Stimulated activated CD4-positive, alpha-beta T cell treated with anti-CD3 and anti-CD28 coated beads, Interleukin-1b, Interleukin-23, amount 100 ng/mL, for 24 hours (primary cell): Measurements from ENCODE around the gene IFT122.
A peak's percentile ranks its signal among the peaks of the same experiment; 100 is the strongest.
"Not testable (repeated sequence)": the region's sequence is repeated elsewhere in the genome, so short reads cannot be mapped to it uniquely, and the experiment has no call there.

Source experiments
- DNase-seq, 4 experiments: peaks; one replicate each; pipeline ENCODE4 v3.0.0-alpha.2; 2020; ENCODE audit warnings: low read depth in 4 of 4, low spot score in 1 of 4

The IFT122 gene, protein sequence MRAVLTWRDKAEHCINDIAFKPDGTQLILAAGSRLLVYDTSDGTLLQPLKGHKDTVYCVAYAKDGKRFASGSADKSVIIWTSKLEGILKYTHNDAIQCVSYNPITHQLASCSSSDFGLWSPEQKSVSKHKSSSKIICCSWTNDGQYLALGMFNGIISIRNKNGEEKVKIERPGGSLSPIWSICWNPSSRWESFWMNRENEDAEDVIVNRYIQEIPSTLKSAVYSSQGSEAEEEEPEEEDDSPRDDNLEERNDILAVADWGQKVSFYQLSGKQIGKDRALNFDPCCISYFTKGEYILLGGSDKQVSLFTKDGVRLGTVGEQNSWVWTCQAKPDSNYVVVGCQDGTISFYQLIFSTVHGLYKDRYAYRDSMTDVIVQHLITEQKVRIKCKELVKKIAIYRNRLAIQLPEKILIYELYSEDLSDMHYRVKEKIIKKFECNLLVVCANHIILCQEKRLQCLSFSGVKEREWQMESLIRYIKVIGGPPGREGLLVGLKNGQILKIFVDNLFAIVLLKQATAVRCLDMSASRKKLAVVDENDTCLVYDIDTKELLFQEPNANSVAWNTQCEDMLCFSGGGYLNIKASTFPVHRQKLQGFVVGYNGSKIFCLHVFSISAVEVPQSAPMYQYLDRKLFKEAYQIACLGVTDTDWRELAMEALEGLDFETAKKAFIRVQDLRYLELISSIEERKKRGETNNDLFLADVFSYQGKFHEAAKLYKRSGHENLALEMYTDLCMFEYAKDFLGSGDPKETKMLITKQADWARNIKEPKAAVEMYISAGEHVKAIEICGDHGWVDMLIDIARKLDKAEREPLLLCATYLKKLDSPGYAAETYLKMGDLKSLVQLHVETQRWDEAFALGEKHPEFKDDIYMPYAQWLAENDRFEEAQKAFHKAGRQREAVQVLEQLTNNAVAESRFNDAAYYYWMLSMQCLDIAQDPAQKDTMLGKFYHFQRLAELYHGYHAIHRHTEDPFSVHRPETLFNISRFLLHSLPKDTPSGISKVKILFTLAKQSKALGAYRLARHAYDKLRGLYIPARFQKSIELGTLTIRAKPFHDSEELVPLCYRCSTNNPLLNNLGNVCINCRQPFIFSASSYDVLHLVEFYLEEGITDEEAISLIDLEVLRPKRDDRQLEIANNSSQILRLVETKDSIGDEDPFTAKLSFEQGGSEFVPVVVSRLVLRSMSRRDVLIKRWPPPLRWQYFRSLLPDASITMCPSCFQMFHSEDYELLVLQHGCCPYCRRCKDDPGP

DNA sequence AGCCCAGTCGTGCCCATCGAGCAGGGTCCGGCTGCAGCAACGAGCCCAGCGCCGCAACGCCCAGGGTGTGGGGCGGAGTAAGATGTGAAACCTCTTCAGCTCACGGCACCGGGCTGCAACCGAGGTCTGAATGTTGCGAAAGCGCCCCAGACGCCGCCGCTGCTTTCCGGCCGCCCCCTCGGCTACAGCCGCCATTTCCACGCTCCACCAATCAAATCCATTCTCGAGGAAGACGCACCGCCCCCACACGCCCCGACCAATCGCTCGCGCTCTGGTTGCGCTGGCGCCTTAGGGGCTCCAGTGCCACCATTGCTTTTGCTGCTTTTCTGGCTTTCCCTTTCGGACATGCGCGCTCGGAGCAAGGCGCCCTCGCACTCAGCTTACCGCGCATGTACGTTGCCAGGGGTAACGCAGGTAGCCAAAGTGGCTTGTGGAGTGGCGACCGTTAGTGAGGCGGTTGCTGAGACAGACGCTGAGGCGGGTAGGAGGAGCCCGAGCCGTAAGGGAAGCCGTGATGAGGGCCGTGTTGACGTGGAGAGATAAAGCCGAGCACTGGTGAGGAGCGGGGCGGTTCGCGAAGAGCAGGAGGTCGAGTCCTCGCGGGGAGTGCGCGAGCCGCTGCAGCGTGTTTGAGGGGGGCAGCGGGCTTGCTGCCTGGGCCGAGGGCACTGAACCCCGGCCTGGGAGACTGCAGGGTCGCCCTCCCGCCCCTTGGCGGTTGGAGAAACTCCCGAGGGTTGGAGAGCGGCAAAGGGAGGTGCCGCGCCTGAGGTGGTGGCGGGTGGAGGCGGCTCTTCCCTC, at the start of gene IFT122, which contains the start of gene MBD4:
Gene IFT122, plus strand, starts transcription at position 408 of the 801 bp plus-strand sequence. Its CDS starts 107 bp downstream, at position 515.
Gene MBD4, minus strand, starts transcription at position 132 of the 801 bp plus-strand sequence. Its CDS starts 115 bp downstream, at position 17.
- DNase-seq = peak; percentile 91 to 96 (median 96)

DNA sequence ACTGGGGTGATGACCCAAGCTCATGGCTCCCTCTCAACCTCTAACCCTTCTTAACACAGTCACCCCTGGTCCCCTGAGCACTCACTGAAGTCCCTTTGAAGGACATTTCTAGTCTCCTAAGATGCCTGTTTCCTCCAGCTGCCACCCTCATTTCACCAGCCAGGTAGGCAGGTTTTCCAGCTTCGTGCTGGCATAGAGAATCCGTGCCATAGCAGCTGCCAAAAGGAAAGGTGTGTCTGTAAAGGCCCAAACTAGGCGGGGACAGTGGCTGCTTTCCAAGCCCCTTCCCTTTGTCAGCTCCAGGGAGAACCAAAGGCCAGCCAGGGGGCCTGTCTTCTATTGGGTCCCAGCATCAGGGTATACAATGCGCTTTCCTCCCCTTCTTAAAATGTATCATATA, 48.4 kb upstream of the IFT122 start:
- not testable (repeated sequence) for DNase-seq

DNA sequence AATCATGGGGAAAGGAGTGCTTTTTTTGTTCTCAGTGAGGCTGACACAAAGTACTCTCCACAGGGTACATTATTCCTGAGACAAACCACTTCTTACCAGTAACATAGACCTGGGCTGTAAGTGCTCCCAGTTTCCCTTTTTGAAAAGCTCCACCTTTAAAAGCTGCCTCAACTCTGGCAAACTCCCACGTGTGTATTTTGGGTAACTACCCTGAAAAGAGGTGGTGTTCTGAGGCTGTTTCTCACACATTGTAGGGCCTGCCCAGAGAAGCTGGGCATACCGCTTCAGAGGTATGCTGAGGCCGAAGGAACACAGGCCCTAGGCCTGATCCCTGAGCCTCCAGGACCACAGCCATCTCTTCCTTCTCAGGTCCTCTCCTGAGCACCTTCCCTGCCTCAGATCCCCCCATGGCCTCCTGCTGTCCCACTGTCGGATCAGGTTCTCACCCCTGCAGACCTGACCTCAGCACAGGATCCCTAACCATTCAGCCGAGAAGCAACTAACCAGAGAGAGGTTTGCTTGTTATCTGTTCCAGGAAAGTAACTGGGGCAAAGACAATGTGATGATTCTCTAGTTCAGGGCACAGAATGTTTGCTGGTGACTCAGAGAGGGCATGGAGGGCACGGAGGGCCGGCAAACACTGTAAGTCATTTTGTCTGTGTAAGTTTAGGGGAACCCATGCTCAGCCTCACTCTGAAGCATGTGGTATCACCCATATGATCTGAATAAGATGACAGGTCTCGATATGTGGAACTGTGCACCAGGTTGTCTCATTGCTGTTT, 47.7 kb upstream of the IFT122 start:
- DNase-seq = not testable (repeated sequence)

DNA sequence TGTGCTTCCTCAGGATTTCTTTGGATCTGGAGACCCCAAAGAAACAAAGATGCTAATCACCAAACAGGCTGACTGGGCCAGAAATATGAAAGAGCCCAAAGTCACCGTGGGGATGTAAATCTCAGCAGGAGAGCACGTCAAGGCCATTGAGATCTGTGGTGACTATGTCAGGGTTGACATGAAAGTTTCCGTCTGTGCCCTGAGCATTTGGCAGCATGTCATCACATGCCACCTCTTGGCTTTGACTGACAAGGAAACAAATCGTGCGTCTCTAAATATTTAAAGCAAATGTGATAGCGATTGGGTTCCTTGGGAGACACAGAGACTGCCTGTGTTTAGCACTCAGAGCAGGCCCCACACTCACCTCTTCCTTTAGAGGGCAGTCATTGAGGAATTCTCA, 46.8 kb upstream of the IFT122 start:
- DNase-seq = no peak

DNA sequence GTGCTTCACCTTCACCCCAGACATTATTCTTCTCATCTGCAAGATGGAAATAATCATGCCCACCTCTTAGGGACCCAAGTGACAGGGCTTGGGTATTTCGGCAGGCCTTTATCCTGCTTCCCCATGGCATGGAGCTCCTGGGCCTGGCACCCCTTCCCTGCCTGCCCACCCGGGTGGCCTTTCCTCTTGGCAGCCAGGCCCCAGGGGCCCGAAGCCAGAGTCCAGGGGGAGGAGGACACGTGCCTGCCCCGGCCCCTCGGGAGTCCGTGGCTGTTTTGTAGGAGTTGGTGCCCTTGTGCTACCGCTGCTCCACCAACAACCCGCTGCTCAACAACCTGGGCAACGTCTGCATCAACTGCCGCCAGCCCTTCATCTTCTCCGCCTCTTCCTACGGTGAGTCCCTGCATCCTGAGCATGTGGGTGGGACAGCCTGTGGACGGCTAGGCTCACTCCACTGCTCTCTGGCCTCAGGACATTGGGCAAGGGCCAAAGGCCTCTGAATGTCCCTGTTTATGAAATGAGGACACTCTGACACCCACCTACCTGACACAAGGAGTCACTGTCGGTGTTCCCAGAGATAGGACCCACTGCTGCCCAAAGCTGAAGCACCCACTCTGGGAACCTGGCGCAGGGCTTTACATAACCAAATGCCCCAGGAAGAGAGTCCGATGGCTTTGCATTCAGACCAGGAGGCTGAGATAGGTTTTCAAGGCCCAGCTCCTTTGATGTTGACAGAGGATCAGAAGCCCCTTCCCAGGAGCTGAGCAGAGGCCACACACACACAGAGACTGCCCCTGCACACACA, 46.1 kb upstream of the IFT122 start:
- DNase-seq = not testable (repeated sequence)

DNA sequence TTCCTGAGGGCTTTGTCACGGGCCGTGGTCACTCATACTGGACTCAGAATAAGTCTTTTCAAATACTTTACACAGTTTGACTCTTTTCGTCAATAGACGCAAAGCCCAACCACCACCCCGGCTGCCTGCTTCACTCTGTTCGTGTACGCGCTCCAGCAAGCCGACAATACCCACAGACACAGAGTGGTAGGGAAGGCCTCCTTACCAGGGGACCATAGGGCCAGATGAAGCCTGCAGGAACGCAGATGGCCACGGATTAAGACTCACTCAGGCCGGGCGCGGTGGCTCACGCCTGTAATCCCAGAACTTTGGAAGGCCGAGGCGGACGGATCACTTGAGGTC, 41.2 kb upstream of the IFT122 start:
- DNase-seq = no peak

DNA sequence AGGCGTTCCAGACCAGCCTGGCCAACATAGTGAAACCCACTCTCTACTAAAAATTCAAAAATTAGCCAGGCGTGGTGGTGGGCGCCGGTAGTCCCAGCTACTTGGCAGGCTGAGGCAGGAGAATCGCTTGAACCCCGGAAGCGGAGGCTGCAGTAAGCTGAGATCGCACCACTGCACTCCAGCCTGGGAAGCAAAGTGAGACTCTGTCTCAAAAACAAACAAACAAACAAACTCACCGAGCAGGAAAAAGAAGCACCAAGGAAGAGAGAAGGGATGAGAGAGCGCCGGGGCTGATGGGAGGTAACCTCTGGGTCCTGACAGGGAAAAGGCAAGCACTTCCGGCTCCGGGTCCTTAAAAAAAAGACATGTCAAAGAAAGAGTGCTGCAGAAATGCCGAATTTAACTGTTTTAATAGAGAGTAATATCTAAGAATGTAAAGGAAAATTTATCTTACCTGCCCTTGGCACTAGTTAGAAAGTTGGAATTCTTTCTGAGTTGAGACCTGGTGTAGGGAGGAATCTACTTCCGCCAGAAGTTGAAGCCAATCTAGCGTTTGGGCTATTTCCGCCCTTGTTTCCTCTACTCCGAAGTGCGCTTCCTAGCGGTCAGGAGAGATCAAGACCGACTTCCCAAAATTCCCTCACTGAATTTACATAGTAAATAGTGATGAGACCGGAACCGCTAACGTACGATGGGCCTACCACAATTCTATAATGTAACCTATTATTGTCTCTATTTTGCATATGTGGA, 40.7 kb upstream of the IFT122 start:
- peak; percentile 42 to 54 (median 46) for DNase-seq

DNA sequence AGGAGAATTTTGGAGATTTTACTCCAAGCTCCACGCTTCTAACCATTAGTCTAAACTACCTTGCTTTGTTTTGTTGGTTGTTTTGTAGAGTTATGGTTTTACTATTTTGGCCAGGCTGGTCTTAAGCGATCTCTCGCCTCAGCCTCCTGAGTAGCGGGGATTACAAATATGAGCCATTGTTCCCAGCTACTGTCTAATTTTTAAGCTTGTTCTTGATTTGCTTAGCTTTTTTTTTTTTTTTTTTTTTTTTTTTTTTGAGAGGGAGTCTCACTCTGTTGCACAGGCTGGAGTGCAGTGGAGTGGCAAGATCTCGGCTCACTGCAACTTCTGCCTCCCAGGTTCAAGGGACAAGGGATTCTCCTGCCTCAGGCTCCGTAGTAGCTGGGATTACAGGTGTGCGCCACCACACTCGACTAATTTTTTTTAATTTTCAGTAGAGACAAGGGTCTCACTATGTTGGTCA, 40.1 kb upstream of the IFT122 start:
- no peak for DNase-seq

DNA sequence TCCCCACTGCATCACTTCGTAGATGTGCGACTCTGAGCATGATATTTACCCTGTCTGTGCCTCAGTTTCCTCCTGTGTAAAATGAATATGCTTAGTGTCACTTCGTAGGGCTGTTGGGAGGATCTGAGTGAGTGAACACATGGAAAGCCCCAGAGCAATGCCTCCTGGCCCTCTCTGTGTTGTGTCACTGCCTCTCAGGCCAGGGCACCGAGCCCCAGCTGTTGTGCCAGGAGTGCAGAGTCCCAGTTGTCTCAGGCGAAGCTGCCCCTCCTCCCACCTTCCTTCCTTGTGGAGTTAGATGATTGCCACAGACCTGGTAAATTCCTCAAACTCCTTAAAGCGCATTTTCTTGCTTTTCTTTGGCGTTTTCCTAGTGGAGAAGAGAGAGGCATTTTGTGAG, 37.8 kb upstream of the IFT122 start:
- DNase-seq = no peak

DNA sequence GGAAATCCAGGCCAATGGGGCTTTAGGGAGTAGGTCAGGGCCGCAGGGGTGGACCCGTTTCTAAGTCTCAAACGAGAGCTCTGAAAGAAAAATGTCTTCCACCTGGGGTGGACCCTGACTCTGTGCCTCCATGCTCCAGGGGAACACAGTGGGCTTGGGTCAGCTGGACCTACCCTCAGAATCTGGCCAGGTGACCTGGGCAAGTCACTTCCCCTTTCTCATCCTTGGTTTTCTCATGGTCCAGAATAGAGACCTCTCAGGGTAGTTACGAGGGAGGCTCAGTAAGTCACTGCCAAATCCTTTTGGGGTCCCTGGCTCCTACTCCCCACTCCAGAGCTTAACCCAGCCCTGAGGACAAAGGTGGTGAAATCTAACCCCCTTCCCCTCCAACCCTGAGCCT, 37.4 kb upstream of the IFT122 start:
- no peak for DNase-seq

DNA sequence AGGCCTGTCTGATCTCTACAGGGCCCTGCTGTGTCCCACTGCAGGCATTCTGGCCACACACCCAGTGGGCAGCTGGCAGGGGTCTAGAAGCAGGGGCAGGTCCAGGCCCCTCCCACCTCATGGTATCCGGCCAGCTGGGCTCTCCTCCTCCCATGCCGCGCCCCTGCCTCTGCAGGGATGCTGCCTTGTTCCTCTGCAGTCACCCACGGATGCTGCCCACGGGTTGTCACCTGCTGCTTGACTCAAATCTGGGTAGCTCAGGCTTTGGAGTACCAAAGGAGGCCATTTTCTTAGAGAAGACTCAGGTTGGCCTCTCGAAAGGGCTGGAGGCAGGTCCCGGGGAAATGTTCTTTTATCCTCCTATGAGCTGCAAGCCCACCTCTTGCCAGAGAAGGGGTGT, 36.6 kb upstream of the IFT122 start:
- no peak for DNase-seq

DNA sequence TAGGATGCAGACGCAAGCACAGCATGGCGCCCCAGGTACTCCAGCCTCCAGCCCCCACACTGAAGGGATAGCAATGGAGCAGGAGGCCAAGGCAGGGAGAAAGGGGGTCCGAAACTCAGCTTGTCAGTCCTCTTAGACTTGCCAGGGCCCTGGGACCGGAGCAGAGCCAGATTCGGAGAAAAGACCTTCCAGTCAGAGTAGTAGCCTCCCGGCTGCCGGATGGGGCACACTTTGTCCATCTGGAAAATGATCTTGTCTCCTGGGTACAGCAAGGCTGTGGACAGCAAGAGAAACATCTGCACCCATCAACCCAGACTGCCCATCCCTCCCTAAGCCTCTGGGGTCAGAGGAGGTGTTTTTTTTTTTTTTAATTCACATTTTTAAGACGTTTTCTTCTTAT, 35.9 kb upstream of the IFT122 start:
- no peak for DNase-seq

DNA sequence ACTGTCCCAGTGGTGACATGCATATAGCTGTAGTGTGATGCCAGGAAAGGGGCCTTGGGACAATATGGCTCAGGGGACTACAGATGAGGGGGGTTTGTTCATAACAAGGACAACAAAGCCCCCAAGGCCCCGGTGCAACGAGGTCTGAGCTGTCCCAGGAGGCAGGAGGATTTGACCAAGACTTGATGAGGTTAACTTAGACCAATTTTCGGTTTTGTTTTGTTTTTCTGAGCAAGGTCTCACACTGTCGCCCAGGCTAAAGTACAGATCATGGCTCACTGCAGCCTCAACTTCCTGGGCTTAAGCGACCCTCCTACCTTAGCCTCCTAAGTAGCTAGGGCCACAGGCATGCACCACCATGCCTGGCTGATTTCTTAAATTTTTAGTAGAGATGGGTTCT, 35.4 kb upstream of the IFT122 start:
- DNase-seq = no peak

DNA sequence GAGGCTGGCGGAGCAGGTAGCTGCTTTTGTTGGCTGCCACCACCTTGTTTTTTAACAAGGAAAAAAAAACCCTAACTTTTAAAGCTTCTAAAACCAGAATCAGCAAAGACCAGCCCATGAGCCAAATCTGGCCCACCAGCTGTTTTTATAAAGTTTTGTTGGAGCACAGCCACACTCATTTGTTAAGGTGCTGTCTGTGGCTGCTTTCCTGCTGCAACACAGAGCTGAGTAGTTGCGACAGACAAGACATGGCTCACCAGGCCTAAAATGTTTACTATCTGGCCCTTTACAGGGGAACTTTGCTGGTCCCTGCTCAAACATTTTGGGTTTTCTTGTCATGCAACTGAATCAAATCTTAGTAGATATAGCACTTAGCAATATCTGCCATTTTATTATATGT, 30.5 kb upstream of the IFT122 start:
- DNase-seq = no peak

DNA sequence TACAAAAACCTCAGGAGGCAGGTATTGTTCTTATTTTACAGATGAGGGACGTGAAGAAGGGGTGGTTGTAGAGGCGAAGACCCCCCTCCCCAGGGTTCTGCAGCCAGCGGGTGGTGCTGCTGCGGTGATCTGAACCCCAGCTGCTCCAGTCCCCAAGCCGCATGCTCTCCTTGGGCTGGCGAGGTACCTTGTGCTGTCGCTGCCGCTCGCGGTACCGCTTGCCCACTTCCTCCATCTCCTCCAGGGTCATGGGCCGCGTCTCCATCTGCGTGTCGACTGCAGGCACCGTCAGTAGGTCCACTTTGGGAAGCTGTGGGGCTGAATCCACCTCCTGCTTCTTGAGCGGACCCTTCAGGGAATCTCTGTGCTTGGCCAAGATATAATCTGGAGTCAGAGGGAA, 29.1 kb upstream of the IFT122 start:
- DNase-seq = no peak

DNA sequence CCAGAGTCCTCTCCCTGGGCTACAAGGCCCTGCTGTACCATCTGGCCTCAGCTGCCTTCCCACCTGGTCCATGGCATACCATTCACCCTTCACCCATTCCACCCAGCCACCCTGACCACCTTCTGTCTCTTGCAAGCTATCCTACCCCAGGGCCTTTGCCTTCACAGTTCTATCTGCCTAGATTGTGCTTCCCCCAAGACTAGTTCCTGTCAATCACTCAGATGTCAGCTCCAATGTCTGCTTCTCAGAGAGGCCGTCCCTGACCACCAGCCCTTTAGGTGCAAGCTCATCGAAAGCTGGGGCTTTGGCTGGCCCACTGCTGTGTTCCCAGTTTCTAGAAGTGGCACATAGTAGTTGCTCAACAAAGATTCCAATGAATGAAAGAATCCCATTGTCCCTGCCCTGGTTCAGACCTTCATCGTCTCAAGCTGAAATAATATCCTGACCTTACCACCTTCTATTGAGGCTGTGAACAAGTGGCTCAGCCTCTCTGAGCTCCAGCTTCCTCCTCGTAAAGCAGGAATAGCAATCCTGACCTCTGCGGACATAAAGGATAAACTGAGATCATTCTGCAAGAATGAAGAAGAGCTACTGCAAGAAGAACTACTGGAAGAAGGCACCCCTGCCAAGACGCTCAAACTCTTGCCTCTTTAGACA, 27.4 kb upstream of the IFT122 start:
- no peak for DNase-seq

DNA sequence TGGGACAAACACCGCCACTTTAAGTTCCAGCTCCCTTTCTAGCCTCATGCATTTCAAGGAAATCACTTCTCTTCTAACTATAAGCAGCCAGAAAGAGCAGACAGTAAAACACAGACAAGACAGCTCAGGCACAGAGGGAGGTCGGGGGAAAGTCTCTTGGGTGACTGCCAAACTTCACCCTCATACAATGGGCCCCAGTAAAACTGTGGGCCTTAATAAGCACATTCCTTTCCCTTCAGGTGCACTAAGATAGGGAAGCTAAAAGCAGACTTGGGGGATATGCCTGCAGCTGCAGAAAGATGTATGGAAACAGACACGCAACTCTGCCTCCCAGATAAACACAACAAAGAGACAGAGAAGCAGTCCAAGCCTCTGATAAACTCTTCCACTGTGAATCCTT, 26.8 kb upstream of the IFT122 start:
- not testable (repeated sequence) for DNase-seq
